Natural killer cell (primary cell): ENCODE data around the gene LMAN1L. TPM values are rescaled to one million over a fixed set of nuclear protein-coding genes. Genes with fewer than 3 reads are reported as not detected.

ENCODE experiments used
- ATAC-seq, 3 donors: fragments of 150-1000 bp in 2 of 3; fragments of 200-7000 bp in 1 of 3; cut with Tn5 transposase; 1 replicate in 1 of 3; 2 replicates in 2 of 3; pipeline ENCODE4 v1.10.0; 2021; ENCODE audit warnings: mild to moderate bottlenecking in 2 of 3, moderate library complexity in 2 of 3
- DNase-seq, 2 donors: peaks; one replicate each; pipeline versions ENCODE4 v3.0.0 to v3.0.0-alpha.2; 2013 to 2021; ENCODE audit warnings: mixed read lengths in 1 of 2
- H3K27ac ChIP-seq: one replicate; pipeline ENCODE4 v1.5.1; 2013; ENCODE audit warnings: mild to moderate bottlenecking, low read length
- H3K27me3 ChIP-seq: one replicate; pipeline ENCODE4 v1.6.1; 2013; ENCODE audit warnings: low read length; ENCODE audit not compliant: control insufficient read depth, insufficient read depth
- H3K36me3 ChIP-seq: one replicate; pipeline ENCODE4 v1.6.1; 2013; ENCODE audit warnings: low read length; ENCODE audit not compliant: control insufficient read depth, insufficient read depth
- H3K4me1 ChIP-seq: one replicate; pipeline ENCODE4 v1.6.1; 2013; ENCODE audit warnings: low read length; ENCODE audit not compliant: control insufficient read depth, insufficient read depth
- H3K4me3 ChIP-seq: one replicate; pipeline ENCODE4 v1.5.1; 2013; ENCODE audit warnings: low read length
- H3K9me3 ChIP-seq: one replicate; pipeline ENCODE4 v1.6.1; 2013; ENCODE audit warnings: low read length; ENCODE audit not compliant: control insufficient read depth, insufficient read depth
- H3K27ac Mint-ChIP-seq, 2 donors: one replicate each; pipeline ENCODE4 v1.8.0; 2022; ENCODE audit warnings: mild to moderate bottlenecking in 2 of 2, mixed read lengths in 2 of 2, moderate library complexity in 1 of 2
- H3K27me3 Mint-ChIP-seq, 2 donors: one replicate each; pipeline ENCODE4 v1.8.0; 2022; ENCODE audit warnings: low read depth in 2 of 2, mixed read lengths in 2 of 2
- H3K36me3 Mint-ChIP-seq: one replicate; pipeline ENCODE4 v1.8.0; 2022; ENCODE audit warnings: mixed read lengths
- H3K4me1 Mint-ChIP-seq, 2 donors: one replicate each; pipeline ENCODE4 v1.8.0; 2022; ENCODE audit warnings: mixed read lengths in 2 of 2
- H3K4me3 Mint-ChIP-seq: one replicate; pipeline ENCODE4 v1.8.0; 2022; ENCODE audit warnings: mild to moderate bottlenecking, moderate library complexity, mixed read lengths
- H3K9me3 Mint-ChIP-seq, 2 donors: one replicate each; pipeline ENCODE4 v1.8.0; 2022; ENCODE audit warnings: mixed read lengths in 2 of 2
- CTCF ChIP-seq: fragments of 200-600 bp; IDR thresholded peaks from one replicate; pipeline ENCODE4 v1.8.0; 2022; ENCODE audit warnings: antibody characterized with exemption
- WGBS: methylation state at CpG from one replicate; pipeline ENCODE4 v1.1.7; 2013; ENCODE audit warnings: missing lambda C conversion rate; ENCODE audit not compliant: insufficient coverage; 5-methylcytosine and 5-hydroxymethylcytosine counted together
- intact Hi-C: fragments of 100-400 bp; cut with micrococcal nuclease; formaldehyde crosslinking; loops from one replicate; pipeline ENCODE4 v1.14.2; 2022
- total RNA-seq, 4 donors: library from RNA; stranded (reverse); fragments of 120-200 nt in 1 of 4; gene quantifications; one replicate each; pipeline versions ENCODE4 v1.2.3 to v1.2.4, GENCODE V29; 2013 to 2022

Gene LMAN1L
- total RNA-seq, 3 donors from 2014 or later (not counting 1 experiment from before 2014, with no cell fraction given), result 0.72 to 1.1 (median 0.94) TPM

GRCh38 chr15:74824976-74825375, 12.3 kb downstream of the LMAN1L start:
- no peaks in the 10 kb centered on the region for H3K9me3 ChIP-seq
- H3K4me3 ChIP-seq, result no peak overlapping the region
- peaks cover 18% of the 10 kb centered on the region for H3K27me3 ChIP-seq
- Mint-ChIP-seq H3K27ac (no peak overlapping the region), H3K36me3 (no peaks in the 10 kb centered on the region), H3K4me3 (no peak overlapping the region), H3K4me1 (peaks cover 0 to 5% of the 10 kb centered on the region in 2 donors), H3K27me3 (peaks cover 8 to 24% of the 10 kb centered on the region in 2 donors), H3K9me3 (no peaks in the 10 kb centered on the region)
- 88% methylated on average over 7 of the region's 7 CpGs for WGBS
- intact Hi-C loops, result no loop called here
- H3K36me3 ChIP-seq, result no peaks in the 10 kb centered on the region
- DNase-seq (no peak), ATAC-seq (no peak)
- H3K4me1 ChIP-seq, result peaks cover 14% of the 10 kb centered on the region
- H3K27ac ChIP-seq, result no peak overlapping the region
- no peak for TF ChIP-seq CTCF

GRCh38 chr15:74825866-74826265, 13.2 kb downstream of the LMAN1L start:
- no peak for TF ChIP-seq CTCF
- Histone ChIP-seq H3K4me3 (no peak overlapping the region), H3K9me3 (no peaks in the 10 kb centered on the region), H3K4me1 (peaks cover 14% of the 10 kb centered on the region), H3K36me3 (no peaks in the 10 kb centered on the region), H3K27me3 (peaks cover 18% of the 10 kb centered on the region), H3K27ac (no peak overlapping the region)
- Mint-ChIP-seq H3K4me1 (peaks cover 0 to 5% of the 10 kb centered on the region in 2 donors), H3K27me3 (peaks cover 8 to 24% of the 10 kb centered on the region in 2 donors), H3K4me3 (no peak overlapping the region), H3K36me3 (no peaks in the 10 kb centered on the region), H3K27ac (no peak overlapping the region), H3K9me3 (no peaks in the 10 kb centered on the region)
- intact Hi-C loops, result no loop called here
- 69% methylated on average over 9 of the region's 10 CpGs for WGBS
- DNase-seq (no peak), ATAC-seq (no peak)

GRCh38 chr15:74826364-74826819, 13.8 kb downstream of the LMAN1L start, which contains the start of gene CPLX3:
Gene CPLX3 (plus strand): TSS chr15:74826627. CDS start chr15:74826704, 77 bp downstream.
- no peaks in the 10 kb centered on the region for H3K9me3 ChIP-seq
- Mint-ChIP-seq H3K36me3 (no peaks in the 10 kb centered on the region), H3K4me1 (peaks cover 0 to 5% of the 10 kb centered on the region in 2 donors), H3K27ac (no peak within 1 kb of the TSS), H3K4me3 (no peak within 1 kb of the TSS), H3K9me3 (no peaks in the 10 kb centered on the region), H3K27me3 (peaks cover 8 to 24% of the 10 kb centered on the region in 2 donors)
- no peaks in the 10 kb centered on the region for H3K36me3 ChIP-seq
- DNase-seq (peak; percentile 63 to 71), ATAC-seq (peak; percentile 71 to 96 (median 86))
- WGBS, result 9% methylated on average over 38 of the region's 44 CpGs
- TF ChIP-seq CTCF, result no peak
- intact Hi-C loops, result no loop called here
- H3K27me3 ChIP-seq, result peaks cover 18% of the 10 kb centered on the region
- H3K27ac ChIP-seq, result no peak within 1 kb of the TSS
- H3K4me1 ChIP-seq, result peaks cover 14% of the 10 kb centered on the region
- H3K4me3 ChIP-seq, result no peak within 1 kb of the TSS

- Histone ChIP-seq H3K36me3 (no peaks in the 10 kb centered on the region), H3K9me3 (no peaks in the 10 kb centered on the region), H3K27ac (no peak overlapping the region), H3K27me3 (peaks cover 18% of the 10 kb centered on the region), H3K4me1 (peaks cover 9% of the 10 kb centered on the region), H3K4me3 (no peak overlapping the region)
- intact Hi-C loops, result no loop called here
- TF ChIP-seq CTCF, result no peak
- ATAC-seq, result no peak
- no peaks in the 10 kb centered on the region for H3K9me3 Mint-ChIP-seq
- H3K27me3 Mint-ChIP-seq, result peaks cover 8 to 24% of the 10 kb centered on the region in 2 donors
- no peaks in the 10 kb centered on the region for H3K36me3 Mint-ChIP-seq
- H3K4me1 Mint-ChIP-seq, result peaks cover 0 to 5% of the 10 kb centered on the region in 2 donors
- no peak for DNase-seq
- 25% methylated on average over 20 of the region's 21 CpGs for WGBS
- H3K27ac Mint-ChIP-seq, result no peak overlapping the region
- H3K4me3 Mint-ChIP-seq, result no peak overlapping the region
Observed at GRCh38 chr15:74826921-74827320, 14.3 kb downstream of the LMAN1L start.
